ENCODE data around the gene MYZAP. TPM values are rescaled to one million over a fixed set of nuclear protein-coding genes. Genes with fewer than 3 reads are reported as not detected.

Gene MYZAP
- total and polyA plus RNA-seq, 2 of the 13 experiments (the other 11 are each of a cell fraction or from before 2014, with no cell fraction given), result not detected

DNA sequence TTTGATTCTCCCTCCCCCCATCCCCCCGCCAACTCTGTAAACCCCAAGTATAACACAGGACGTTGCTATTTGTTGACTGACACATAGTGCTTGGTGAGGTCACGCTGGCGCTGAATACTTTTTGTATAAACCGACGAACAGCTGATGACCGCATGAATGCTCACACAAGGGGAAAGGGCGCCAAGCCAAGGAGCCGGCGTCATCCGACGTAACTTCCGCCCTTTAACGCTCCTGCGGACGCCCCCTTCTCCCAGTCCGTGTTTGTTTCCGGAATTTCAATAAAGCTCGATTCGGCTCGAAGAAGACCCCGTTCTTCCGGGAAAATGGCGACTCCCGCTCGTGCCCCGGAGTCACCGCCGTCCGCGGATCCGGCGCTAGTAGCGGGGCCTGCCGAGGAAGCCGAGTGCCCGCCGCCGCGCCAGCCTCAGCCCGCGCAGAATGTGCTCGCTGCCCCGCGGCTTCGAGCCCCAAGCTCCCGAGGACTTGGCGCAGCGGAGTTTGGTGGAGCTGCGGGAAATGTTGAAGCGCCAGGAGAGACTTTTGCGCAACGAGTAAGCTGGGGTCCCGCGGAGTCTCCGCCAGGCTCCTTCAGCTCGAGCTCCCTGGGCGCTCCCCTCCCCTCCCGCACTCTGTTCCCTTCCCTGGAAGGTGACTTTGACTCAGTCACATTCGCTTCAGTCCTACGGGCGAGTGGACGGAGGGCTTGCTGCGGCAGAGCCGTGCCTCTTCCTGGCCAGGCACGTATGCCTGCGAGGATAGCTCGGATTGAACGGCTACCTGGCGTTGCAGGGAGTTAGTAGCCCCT, 114.9 kb downstream of the MYZAP start, which contains the start of gene POLR2M (continued):
- TF ChIP-seq, protein P1, sequence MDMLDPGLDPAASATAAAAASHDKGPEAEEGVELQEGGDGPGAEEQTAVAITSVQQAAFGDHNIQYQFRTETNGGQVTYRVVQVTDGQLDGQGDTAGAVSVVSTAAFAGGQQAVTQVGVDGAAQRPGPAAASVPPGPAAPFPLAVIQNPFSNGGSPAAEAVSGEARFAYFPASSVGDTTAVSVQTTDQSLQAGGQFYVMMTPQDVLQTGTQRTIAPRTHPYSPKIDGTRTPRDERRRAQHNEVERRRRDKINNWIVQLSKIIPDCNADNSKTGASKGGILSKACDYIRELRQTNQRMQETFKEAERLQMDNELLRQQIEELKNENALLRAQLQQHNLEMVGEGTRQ (IDR thresholded peaks at IDR 0.05; ENCODE audit: low read depth, low read length), result no peak
- TF ChIP-seq, protein P1 (CRISPR knock-in tag; IDR thresholded peaks at IDR 0.05; ENCODE audit: borderline replicate concordance), result no peak
- TF ChIP-seq, protein P2, sequence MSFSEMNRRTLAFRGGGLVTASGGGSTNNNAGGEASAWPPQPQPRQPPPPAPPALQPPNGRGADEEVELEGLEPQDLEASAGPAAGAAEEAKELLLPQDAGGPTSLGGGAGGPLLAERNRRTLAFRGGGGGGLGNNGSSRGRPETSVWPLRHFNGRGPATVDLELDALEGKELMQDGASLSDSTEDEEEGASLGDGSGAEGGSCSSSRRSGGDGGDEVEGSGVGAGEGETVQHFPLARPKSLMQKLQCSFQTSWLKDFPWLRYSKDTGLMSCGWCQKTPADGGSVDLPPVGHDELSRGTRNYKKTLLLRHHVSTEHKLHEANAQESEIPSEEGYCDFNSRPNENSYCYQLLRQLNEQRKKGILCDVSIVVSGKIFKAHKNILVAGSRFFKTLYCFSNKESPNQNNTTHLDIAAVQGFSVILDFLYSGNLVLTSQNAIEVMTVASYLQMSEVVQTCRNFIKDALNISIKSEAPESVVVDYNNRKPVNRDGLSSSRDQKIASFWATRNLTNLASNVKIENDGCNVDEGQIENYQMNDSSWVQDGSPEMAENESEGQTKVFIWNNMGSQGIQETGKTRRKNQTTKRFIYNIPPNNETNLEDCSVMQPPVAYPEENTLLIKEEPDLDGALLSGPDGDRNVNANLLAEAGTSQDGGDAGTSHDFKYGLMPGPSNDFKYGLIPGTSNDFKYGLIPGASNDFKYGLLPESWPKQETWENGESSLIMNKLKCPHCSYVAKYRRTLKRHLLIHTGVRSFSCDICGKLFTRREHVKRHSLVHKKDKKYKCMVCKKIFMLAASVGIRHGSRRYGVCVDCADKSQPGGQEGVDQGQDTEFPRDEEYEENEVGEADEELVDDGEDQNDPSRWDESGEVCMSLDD (CRISPR knock-in tag; IDR thresholded peaks at IDR 0.05; ENCODE audit: borderline replicate concordance), result no peak
- TF ChIP-seq, protein P3, sequence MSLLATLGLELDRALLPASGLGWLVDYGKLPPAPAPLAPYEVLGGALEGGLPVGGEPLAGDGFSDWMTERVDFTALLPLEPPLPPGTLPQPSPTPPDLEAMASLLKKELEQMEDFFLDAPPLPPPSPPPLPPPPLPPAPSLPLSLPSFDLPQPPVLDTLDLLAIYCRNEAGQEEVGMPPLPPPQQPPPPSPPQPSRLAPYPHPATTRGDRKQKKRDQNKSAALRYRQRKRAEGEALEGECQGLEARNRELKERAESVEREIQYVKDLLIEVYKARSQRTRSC (CRISPR knock-in tag; IDR thresholded peaks at IDR 0.05; ENCODE audit: low read depth), result no peak
- TF ChIP-seq, protein P4, sequence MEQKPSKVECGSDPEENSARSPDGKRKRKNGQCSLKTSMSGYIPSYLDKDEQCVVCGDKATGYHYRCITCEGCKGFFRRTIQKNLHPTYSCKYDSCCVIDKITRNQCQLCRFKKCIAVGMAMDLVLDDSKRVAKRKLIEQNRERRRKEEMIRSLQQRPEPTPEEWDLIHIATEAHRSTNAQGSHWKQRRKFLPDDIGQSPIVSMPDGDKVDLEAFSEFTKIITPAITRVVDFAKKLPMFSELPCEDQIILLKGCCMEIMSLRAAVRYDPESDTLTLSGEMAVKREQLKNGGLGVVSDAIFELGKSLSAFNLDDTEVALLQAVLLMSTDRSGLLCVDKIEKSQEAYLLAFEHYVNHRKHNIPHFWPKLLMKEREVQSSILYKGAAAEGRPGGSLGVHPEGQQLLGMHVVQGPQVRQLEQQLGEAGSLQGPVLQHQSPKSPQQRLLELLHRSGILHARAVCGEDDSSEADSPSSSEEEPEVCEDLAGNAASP (CRISPR knock-in tag; IDR thresholded peaks at IDR 0.05; ENCODE audit: borderline replicate concordance), result 0 out of 2 replicates have a peak, but pooled peaks have one; percentile 24
- TF ChIP-seq, protein P5, sequence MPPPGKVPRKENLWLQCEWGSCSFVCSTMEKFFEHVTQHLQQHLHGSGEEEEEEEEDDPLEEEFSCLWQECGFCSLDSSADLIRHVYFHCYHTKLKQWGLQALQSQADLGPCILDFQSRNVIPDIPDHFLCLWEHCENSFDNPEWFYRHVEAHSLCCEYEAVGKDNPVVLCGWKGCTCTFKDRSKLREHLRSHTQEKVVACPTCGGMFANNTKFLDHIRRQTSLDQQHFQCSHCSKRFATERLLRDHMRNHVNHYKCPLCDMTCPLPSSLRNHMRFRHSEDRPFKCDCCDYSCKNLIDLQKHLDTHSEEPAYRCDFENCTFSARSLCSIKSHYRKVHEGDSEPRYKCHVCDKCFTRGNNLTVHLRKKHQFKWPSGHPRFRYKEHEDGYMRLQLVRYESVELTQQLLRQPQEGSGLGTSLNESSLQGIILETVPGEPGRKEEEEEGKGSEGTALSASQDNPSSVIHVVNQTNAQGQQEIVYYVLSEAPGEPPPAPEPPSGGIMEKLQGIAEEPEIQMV (CRISPR knock-in tag; IDR thresholded peaks at IDR 0.05; ENCODE audit: low read depth), result peak; percentile 93
- TF ChIP-seq GATA4 (IDR thresholded peaks at IDR 0.05; ENCODE audit: borderline replicate concordance, low read depth) (peak; percentile 34; the same call in 1 of the 2 replicates), ZNF780A (CRISPR knock-in tag; IDR thresholded peaks at IDR 0.05) (no peak), ZNF24 (IDR thresholded peaks at IDR 0.05) (no peak), MAFK (conservative IDR thresholded peaks at IDR 0.05 in 1 of 2, IDR thresholded peaks at IDR 0.05 in 1 of 2; ENCODE audit: low read length in 2 of 2) (no peak)
